ENCODE results near the gene JARID2. TPM values are rescaled to one million over a fixed set of nuclear protein-coding genes. Genes with fewer than 3 reads are reported as not detected.
A peak's percentile ranks its signal among the peaks of the same experiment; 100 is the strongest.

The JARID2 gene
- total and polyA plus RNA-seq, 10 of the 15 experiments (the other 5 are each of a cell fraction or from before 2014, with no cell fraction given) = 4.2 to 21.6 (median 11.7) TPM

GRCh38 chr6:15387118-15387517 is 141.2 kb downstream of the JARID2 start (continued):
- peak; percentile 90 for TF ChIP-seq SKIL (IDR thresholded peaks at IDR 0.05; ENCODE audit: low read depth, poor library complexity, severe bottlenecking)
- TF ChIP-seq STAT1 (conservative IDR thresholded peaks at IDR 0.05) = no peak
- peak; percentile 93 for TF ChIP-seq MTA2 (IDR thresholded peaks at IDR 0.05; ENCODE audit: low read depth)
- TF ChIP-seq PML (IDR thresholded peaks at IDR 0.05; ENCODE audit: low read length) = peak; percentile 51; the same call in 1 of the 2 replicates
- no peak for TF ChIP-seq SREBF1 (IDR thresholded peaks at IDR 0.05; ENCODE audit: low read length)
- peak; percentile 95 for TF ChIP-seq CBFB (IDR thresholded peaks at IDR 0.05; ENCODE audit: low read depth)
- peak; percentile 94; the same call in 1 of the 2 replicates for TF ChIP-seq FOXM1 (IDR thresholded peaks at IDR 0.05; ENCODE audit: low read depth, low read length)
- TF ChIP-seq SIN3A (IDR thresholded peaks at IDR 0.05; ENCODE audit: low read depth, low read length) = no peak
- TF ChIP-seq YBX1 (IDR thresholded peaks at IDR 0.05) = no peak
- peak; percentile 84; the same call in 1 of the 2 replicates for TF ChIP-seq ZBED1 (IDR thresholded peaks at IDR 0.05; ENCODE audit: borderline replicate concordance)
- TF ChIP-seq KAT2A (conservative IDR thresholded peaks at IDR 0.05; ENCODE audit: control insufficient read depth, low read depth, low read length) = no peak
- TF ChIP-seq RELB (IDR thresholded peaks at IDR 0.05; ENCODE audit: low read depth) = peak; percentile 54; the same call in 1 of the 2 replicates
- TF ChIP-seq RFX5 (IDR thresholded peaks at IDR 0.05; ENCODE audit: low read depth, low read length) = no peak
- TF ChIP-seq SUPT20H (IDR thresholded peaks at IDR 0.05; ENCODE audit: borderline replicate concordance, control insufficient read depth, low read depth, low read length) = no peak
- TF ChIP-seq NFYB (IDR thresholded peaks at IDR 0.05; ENCODE audit: insufficient read depth, low read depth, low read length) = no peak
- TF ChIP-seq TCF3 (IDR thresholded peaks at IDR 0.05; ENCODE audit: borderline replicate concordance, insufficient read depth, low read depth, low read length) = peak; percentile 49; the same call in 1 of the 2 replicates
- TF ChIP-seq NFIC (IDR thresholded peaks at IDR 0.05; ENCODE audit: low read depth, low read length) = peak; percentile 95
- no peak for TF ChIP-seq KDM1A (IDR thresholded peaks at IDR 0.05; ENCODE audit: borderline replicate concordance)
- TF ChIP-seq ZBTB33 (IDR thresholded peaks at IDR 0.05) = no peak
- no peak; the same call in 1 of the 2 replicates for TF ChIP-seq YY1 (IDR thresholded peaks at IDR 0.05; ENCODE audit: low read depth, low read length)
- TF ChIP-seq ZBTB4 (CRISPR knock-in tag; IDR thresholded peaks at IDR 0.05) = no peak
- no peak for TF ChIP-seq WRNIP1 (IDR thresholded peaks at IDR 0.05; ENCODE audit: borderline replicate concordance, low read depth, low read length)
- TF ChIP-seq GABPA (IDR thresholded peaks at IDR 0.05; ENCODE audit: low read depth) = no peak
